SU-DHL-6 (cell line): ENCODE measurements around the gene CERS6.
"Not testable (repeated sequence)": the region's sequence is repeated elsewhere in the genome, so short reads cannot be mapped to it uniquely, and the experiment has no call there.

Source experiments
- EZH2phosphoT487 ChIP-seq: fragments of 200-600 bp; sonication (generic), shearing (Covaris generic); conservative IDR thresholded peaks from 2 replicates; pipeline ENCODE4 v1.6.1; 2018; ENCODE audit warnings: mild to moderate bottlenecking, antibody characterized with exemption, low read length, moderate library complexity, mixed read lengths
- TF ChIP-seq, protein P1 (sequence below): fragments of 200-600 bp; sonication (generic); IDR thresholded peaks from one replicate; pipeline ENCODE4 v1.5.1; 2017; ENCODE audit warnings: antibody characterized with exemption, mild to moderate bottlenecking, low read length, moderate library complexity; ENCODE audit not compliant: insufficient read depth, poor library complexity, severe bottlenecking

DNA sequence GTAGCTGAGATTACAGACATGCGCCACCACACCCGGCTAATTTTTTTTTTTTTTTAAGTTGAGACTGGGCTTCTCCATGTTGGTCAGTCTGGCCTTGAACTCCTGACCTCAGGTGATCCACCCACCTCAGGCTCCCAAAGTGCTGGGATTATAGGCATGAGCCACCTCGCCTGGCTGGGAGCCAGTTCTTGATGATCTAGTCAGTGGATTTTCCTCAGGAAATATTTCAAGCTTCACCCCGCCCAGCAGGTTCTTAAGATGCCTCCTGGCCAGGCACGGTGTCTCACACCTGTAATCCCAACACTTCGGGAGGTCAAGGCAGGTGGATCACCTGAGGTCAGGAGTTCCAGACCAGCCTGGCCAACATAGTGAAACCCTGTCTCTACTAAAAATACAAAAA lies 312.3 kb downstream of the CERS6 start:
- TF ChIP-seq, protein P1, sequence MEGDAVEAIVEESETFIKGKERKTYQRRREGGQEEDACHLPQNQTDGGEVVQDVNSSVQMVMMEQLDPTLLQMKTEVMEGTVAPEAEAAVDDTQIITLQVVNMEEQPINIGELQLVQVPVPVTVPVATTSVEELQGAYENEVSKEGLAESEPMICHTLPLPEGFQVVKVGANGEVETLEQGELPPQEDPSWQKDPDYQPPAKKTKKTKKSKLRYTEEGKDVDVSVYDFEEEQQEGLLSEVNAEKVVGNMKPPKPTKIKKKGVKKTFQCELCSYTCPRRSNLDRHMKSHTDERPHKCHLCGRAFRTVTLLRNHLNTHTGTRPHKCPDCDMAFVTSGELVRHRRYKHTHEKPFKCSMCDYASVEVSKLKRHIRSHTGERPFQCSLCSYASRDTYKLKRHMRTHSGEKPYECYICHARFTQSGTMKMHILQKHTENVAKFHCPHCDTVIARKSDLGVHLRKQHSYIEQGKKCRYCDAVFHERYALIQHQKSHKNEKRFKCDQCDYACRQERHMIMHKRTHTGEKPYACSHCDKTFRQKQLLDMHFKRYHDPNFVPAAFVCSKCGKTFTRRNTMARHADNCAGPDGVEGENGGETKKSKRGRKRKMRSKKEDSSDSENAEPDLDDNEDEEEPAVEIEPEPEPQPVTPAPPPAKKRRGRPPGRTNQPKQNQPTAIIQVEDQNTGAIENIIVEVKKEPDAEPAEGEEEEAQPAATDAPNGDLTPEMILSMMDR, result not testable (repeated sequence)
- TF ChIP-seq EZH2phosphoT487, result not testable (repeated sequence)
